GM12878 (cell line): ENCODE measurements around the gene EXOSC6. TPM values are rescaled to one million over a fixed set of nuclear protein-coding genes. Genes with fewer than 3 reads are reported as not detected.
A peak's percentile ranks its signal among the peaks of the same experiment; 100 is the strongest.

Source experiments
- BACH1 ChIP-seq: fragments of 450-650 bp; IDR thresholded peaks from 2 replicates; pipeline ENCODE4 v1.6.1; 2017; ENCODE audit warnings: mild to moderate bottlenecking, borderline replicate concordance
- BCL11A ChIP-seq: IDR thresholded peaks from 2 replicates; pipeline ENCODE4 v1.6.1; 2011; ENCODE audit warnings: low read depth, low read length
- CREM ChIP-seq: IDR thresholded peaks from 2 replicates; pipeline ENCODE4 v1.6.1; 2014; ENCODE audit warnings: antibody characterized with exemption, low read depth
- E2F8 ChIP-seq: fragments of 450-650 bp; IDR thresholded peaks from 2 replicates; pipeline ENCODE4 v1.6.1; 2018; ENCODE audit warnings: mild to moderate bottlenecking, low read depth, moderate library complexity; ENCODE audit not compliant: partially characterized antibody
- EED ChIP-seq: sonication (generic); IDR thresholded peaks from 2 replicates; pipeline ENCODE4 v1.6.1; 2016; ENCODE audit warnings: antibody characterized with exemption, low read depth
- ELK1 ChIP-seq: IDR thresholded peaks from 2 replicates; pipeline ENCODE4 v1.6.1; 2012; ENCODE audit warnings: low read depth, low read length, improper control_type of control experiment
- IRF3 ChIP-seq: fragments of 450-650 bp; IDR thresholded peaks from 2 replicates; pipeline ENCODE4 v1.6.1; 2014; ENCODE audit warnings: mild to moderate bottlenecking
- JUND ChIP-seq: IDR thresholded peaks from 2 replicates; pipeline ENCODE4 v1.6.1; 2012; ENCODE audit warnings: low read depth, mild to moderate bottlenecking, low read length, improper control_type of control experiment, moderate library complexity
- KAT2A ChIP-seq: conservative IDR thresholded peaks from 2 replicates; pipeline ENCODE4 v1.6.1; 2011; ENCODE audit warnings: low read depth, low read length; ENCODE audit not compliant: control insufficient read depth
- MTA3 ChIP-seq: IDR thresholded peaks from 2 replicates; pipeline ENCODE4 v1.6.1; 2012; ENCODE audit warnings: low read length, inconsistent platforms, borderline replicate concordance
- PAX5 ChIP-seq: IDR thresholded peaks from 2 replicates; pipeline ENCODE4 v1.6.1; 2011; ENCODE audit warnings: low read depth, low read length, borderline replicate concordance
- RAD21 ChIP-seq: IDR thresholded peaks from 2 replicates; pipeline ENCODE4 v1.6.1; 2011; ENCODE audit warnings: mild to moderate bottlenecking, low read depth, low read length, moderate library complexity; ENCODE audit not compliant: insufficient read depth
- RELA ChIP-seq: fragments of 450-650 bp; IDR thresholded peaks from 2 replicates; pipeline ENCODE4 v1.8.0; 2014; ENCODE audit warnings: borderline replicate concordance; ENCODE audit not compliant: partially characterized antibody
- SPI1 ChIP-seq: IDR thresholded peaks from 2 replicates; pipeline ENCODE4 v1.6.1; 2011; ENCODE audit warnings: low read depth, mild to moderate bottlenecking, low read length, moderate library complexity, borderline replicate concordance; ENCODE audit not compliant: insufficient read depth
- TAF1 ChIP-seq: IDR thresholded peaks from 2 replicates; pipeline ENCODE4 v1.6.1; 2011; ENCODE audit warnings: mild to moderate bottlenecking, low read depth, low read length, borderline replicate concordance
- TBL1XR1 ChIP-seq: IDR thresholded peaks from 2 replicates; pipeline ENCODE4 v1.6.1; 2012; ENCODE audit warnings: low read depth, low read length, improper control_type of control experiment
- ZBED1 ChIP-seq: IDR thresholded peaks from 2 replicates; pipeline ENCODE4 v1.6.1; 2016; ENCODE audit warnings: borderline replicate concordance
- ZNF274 ChIP-seq: IDR thresholded peaks from one replicate; pipeline ENCODE4 v1.8.0; 2011; ENCODE audit not compliant: insufficient read length, insufficient read depth
- polyA plus RNA-seq, 11 experiments: library from polyadenylated mRNA; depleted of rRNA in 4 of 11; unstranded in 6 of 11; stranded (reverse) in 5 of 11; fragments of >200 nt; fragmentation: Nextera tagmentation in 4 of 11; fragmentation: Illumina TruSeq in 1 of 11; extraction: Ambion mirVana in 4 of 11; extraction: Trizol in 1 of 11; gene quantifications; 1 replicate in 1 of 11; 2 replicates in 10 of 11; pipeline versions ENCODE4 v1.2.1 to v1.2.3, GENCODE V29; 2011 to 2016; ENCODE audit warnings: inconsistent platforms in 2 of 11, missing spikeins in 2 of 11, low read depth in 1 of 11
- total RNA-seq, 4 experiments: library from RNA; depleted of rRNA in 3 of 4; stranded (reverse); fragments of >200 nt in 3 of 4; fragmentation: Illumina TruSeq in 1 of 4; extraction: Trizol in 1 of 4; gene quantifications; 2 replicates each; pipeline versions ENCODE4 v1.2.1 to v1.2.3, GENCODE V29; 2013 to 2021
- TF ChIP-seq, protein P1 (sequence below): IDR thresholded peaks from 2 replicates; pipeline ENCODE4 v1.6.1; 2012; ENCODE audit warnings: low read depth, low read length, improper control_type of control experiment
- TF ChIP-seq, protein P2 (sequence below): fragments of 450-650 bp; IDR thresholded peaks from 2 replicates; pipeline ENCODE4 v1.6.1; 2017; ENCODE audit warnings: mild to moderate bottlenecking, moderate library complexity

EXOSC6 gene
- total and polyA plus RNA-seq, 10 of the 15 experiments (the other 5 are each of a cell fraction or from before 2014, with no cell fraction given): 8.2 to 27.5 (median 14.5) TPM

DNA sequence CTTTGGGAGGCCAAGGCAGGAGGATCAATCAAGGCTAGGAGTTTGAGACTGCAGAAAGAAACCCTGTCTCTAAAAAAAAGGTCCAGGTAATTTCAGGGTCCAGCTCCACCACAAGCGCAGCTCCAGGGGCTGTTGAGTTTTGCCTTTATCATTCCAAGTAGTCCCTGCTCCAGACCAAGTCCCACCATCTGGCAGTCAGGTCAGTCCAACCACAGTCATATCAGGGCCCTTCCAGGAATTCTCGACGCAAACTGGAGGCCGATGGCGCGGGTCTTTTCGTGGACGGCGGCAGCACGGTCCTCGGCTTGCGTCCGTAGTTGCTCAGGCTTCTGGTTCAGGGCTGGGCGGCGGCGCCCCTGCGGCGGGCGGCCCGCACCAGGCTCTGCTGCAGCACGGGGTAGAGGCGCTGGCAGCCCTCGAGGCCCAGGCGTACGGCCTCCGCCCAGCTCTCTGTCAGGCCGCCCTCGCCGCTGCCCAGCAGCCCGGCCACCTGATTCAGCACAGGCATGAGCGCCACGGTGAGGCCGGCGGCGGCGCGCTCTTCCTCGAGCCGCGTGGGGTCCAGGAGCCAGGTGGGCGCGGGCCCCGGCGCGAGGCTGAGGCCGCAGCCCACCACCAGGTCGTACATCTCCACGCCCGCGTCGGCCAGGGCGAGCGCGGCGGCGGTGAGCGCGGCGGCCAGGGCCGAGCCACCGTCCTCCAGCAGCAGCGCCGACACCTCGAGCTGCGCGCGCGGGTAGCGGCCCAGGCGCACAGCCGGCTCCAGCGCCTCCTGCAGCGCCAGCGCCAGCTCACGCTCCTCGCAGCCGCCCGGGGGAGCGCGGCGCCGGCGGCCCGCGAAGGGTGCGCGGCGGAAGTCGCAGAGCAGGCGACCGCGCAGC is 752 bp downstream of the EXOSC6 start (continued):
- TF ChIP-seq, protein P1, sequence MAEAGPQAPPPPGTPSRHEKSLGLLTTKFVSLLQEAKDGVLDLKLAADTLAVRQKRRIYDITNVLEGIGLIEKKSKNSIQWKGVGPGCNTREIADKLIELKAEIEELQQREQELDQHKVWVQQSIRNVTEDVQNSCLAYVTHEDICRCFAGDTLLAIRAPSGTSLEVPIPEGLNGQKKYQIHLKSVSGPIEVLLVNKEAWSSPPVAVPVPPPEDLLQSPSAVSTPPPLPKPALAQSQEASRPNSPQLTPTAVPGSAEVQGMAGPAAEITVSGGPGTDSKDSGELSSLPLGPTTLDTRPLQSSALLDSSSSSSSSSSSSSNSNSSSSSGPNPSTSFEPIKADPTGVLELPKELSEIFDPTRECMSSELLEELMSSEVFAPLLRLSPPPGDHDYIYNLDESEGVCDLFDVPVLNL: no peak
- no peak for TF ChIP-seq RELA
- no peak for TF ChIP-seq SPI1
- no peak for TF ChIP-seq PAX5
- TF ChIP-seq MTA3: no peak
- TF ChIP-seq E2F8: no peak
- no peak for TF ChIP-seq ELK1
- no peak for TF ChIP-seq TBL1XR1
- TF ChIP-seq, protein P2, sequence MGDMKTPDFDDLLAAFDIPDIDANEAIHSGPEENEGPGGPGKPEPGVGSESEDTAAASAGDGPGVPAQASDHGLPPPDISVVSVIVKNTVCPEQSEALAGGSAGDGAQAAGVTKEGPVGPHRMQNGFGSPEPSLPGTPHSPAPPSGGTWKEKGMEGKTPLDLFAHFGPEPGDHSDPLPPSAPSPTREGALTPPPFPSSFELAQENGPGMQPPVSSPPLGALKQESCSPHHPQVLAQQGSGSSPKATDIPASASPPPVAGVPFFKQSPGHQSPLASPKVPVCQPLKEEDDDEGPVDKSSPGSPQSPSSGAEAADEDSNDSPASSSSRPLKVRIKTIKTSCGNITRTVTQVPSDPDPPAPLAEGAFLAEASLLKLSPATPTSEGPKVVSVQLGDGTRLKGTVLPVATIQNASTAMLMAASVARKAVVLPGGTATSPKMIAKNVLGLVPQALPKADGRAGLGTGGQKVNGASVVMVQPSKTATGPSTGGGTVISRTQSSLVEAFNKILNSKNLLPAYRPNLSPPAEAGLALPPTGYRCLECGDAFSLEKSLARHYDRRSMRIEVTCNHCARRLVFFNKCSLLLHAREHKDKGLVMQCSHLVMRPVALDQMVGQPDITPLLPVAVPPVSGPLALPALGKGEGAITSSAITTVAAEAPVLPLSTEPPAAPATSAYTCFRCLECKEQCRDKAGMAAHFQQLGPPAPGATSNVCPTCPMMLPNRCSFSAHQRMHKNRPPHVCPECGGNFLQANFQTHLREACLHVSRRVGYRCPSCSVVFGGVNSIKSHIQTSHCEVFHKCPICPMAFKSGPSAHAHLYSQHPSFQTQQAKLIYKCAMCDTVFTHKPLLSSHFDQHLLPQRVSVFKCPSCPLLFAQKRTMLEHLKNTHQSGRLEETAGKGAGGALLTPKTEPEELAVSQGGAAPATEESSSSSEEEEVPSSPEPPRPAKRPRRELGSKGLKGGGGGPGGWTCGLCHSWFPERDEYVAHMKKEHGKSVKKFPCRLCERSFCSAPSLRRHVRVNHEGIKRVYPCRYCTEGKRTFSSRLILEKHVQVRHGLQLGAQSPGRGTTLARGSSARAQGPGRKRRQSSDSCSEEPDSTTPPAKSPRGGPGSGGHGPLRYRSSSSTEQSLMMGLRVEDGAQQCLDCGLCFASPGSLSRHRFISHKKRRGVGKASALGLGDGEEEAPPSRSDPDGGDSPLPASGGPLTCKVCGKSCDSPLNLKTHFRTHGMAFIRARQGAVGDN: no peak
- TF ChIP-seq ZBED1: no peak
- TF ChIP-seq BACH1: 0 out of 2 replicates have a peak, but pooled peaks have one; percentile 25
- no peak for TF ChIP-seq BCL11A
- no peak for TF ChIP-seq ZNF274
- TF ChIP-seq TAF1: no peak
- TF ChIP-seq RAD21: no peak
- TF ChIP-seq JUND: no peak
- TF ChIP-seq KAT2A: no peak
- no peak for TF ChIP-seq IRF3
- no peak for TF ChIP-seq EED
- TF ChIP-seq CREM: no peak
